Head of caudate nucleus (tissue), 42 donors: ENCODE data around the gene DPF1.
A peak's percentile ranks its signal among the peaks of the same experiment; 100 is the strongest.
"Not testable (repeated sequence)": the region's sequence is repeated elsewhere in the genome, so short reads cannot be mapped to it uniquely, and the experiment has no call there.

ENCODE experiments used
- DNase-seq, 42 donors: peaks; one replicate each; pipeline versions ENCODE4 v3.0.0 to v3.0.0-alpha.2; 2020 to 2021; ENCODE audit warnings: mixed read lengths in 7 of 42
- intact Hi-C: fragments of 100-400 bp; cut with DNase I; formaldehyde crosslinking; loops from one replicate; pipeline ENCODE4 v1.15.0; 2022

Gene DPF1

DNA sequence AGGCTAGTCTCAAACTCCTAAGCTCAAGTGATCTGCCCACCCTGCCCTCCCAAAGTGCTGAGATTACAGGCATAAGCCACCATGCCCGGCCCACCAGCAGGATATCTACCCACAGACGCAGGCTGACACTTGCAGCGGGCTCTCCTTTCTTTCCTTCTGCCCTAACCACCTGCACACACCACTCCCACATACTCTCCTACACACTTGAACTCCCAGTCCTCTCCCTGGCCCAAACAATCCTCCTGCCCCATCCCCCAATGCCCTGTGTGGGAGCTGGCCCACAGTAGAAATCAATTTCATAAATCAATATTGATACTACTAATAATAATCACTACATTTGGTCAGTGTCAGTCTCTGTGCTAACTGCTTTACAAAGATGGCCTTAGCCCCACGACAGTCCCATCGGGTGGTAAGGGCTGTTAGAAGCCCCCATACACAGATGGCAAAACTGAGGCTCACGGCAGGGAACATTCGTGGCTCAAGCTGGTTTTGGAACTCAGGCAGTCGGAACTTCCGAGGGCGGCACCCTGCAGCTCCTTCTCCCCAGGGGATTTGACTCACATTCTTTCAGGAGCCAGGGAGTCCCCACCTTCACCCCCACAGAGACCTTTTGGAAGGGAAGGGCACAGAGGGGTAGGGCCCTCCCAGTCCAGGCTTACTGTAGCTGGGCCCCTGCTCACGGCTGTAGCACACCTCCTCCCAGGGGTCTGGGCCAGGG lies 3.4 kb upstream of the DPF1 start:
- DNase-seq = peak in 5 of 42 donors; percentile 23 to 50 (median 47)
- intact Hi-C loops = loop anchor here (5.0 kb wide), 1 partner anchor 85 kb away; no protein-coding TSS in a partner anchor

DNA sequence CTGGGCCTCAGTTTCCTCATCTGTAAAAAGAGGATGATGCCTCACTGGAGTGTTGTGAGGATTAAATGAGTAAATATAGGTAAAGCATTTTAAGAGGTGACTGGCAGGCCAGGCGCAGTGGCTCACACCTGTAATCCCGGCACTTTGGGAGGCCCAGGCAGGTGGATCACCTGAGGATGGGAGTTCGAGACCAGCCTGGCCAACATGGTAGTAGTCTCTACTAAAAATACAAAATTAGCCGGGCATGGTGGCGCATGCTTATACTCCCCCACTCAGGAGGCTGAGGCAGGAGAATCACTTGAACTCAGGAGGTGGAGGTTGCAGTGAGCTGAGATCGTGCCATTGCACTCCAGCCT lies 819 bp upstream of the DPF1 start:
- not testable (repeated sequence) for DNase-seq
- intact Hi-C loops = loop anchor here (5.0 kb wide), 1 partner anchor 83 kb away; no protein-coding TSS in a partner anchor

GRCh38 chr19:38223617-38224013 lies 407 bp downstream of the DPF1 start:
- intact Hi-C loops = no loop called here
- DNase-seq = peak in 2 of 42 donors; percentile 21 to 45

DNA sequence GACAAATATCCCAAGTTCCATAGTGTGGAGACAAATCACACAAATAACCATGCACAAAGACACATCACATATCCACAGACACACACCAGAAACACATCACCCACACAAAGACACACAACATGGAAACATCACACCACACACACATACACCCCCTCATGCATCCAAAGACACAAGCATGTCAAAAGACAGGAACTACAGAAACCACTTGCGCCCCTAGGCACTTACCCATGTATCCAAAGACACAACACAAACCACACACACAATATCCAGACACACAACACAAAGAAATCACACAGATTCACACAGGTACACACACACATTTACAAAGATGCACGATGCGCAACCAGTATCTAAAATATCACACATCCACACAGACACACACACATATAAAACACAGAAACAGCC lies 901 bp downstream of the DPF1 start:
- DNase-seq = no peak
- intact Hi-C loops = no loop called here

DNA sequence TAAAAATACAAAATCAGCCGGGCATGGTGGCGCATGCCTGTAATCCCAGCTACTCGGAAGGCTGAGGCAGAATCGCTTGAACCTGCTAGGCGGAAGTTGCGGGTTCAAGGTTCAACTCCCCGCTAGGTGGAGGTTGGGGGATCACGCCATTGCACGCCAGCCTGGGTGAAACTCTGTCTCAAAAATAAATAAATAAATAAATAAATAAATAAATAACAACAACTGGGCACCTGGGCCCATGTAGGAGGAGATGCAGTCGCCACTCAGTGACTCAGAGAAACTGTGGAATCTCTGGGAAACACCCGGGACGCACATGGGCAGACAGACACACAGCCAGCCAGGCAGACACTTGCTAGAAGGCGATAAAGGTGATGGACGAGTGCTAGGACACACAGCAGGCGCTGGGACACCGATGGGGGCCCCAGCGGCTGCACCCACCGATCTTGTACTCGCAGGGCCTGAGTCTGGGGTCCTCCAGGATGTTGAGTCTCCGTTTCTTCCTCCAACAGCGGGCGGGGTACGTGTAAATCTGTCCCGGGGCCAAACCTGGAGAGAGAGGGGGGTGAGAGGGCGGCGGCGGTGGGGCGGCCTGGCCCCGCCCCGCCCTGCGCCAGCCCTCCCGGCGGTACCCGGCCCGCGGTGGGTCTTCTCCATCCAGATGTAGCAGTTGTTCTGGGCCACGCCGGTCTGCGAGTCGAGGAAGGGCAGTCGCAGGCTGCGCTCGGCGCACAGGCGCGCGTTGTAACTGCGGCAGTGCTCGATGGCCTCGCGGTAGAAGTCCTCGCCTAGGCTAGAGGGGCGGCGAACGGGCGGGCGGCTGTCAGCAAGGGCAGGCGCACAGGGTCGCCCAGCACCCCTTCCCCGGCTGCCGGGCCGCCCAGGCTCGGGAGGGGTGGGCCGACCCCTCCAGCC lies 1.8 kb downstream of the DPF1 start:
- intact Hi-C loops = no loop called here
- DNase-seq = no peak

- intact Hi-C loops = no loop called here
- no peak for DNase-seq
Measured at GRCh38 chr19:38221421-38221820, 2.6 kb downstream of the DPF1 start.

- DNase-seq = no peak
- intact Hi-C loops = no loop called here
Measured at GRCh38 chr19:38219221-38219620, 4.8 kb downstream of the DPF1 start.

GRCh38 chr19:38218204-38218603 lies 5.8 kb downstream of the DPF1 start:
- DNase-seq = no peak
- intact Hi-C loops = no loop called here

- intact Hi-C loops = no loop called here
- peak in 15 of 42 donors; percentile 8 to 68 (median 41) for DNase-seq
Measured at GRCh38 chr19:38216785-38217641, 7.0 kb downstream of the DPF1 start.

DNA sequence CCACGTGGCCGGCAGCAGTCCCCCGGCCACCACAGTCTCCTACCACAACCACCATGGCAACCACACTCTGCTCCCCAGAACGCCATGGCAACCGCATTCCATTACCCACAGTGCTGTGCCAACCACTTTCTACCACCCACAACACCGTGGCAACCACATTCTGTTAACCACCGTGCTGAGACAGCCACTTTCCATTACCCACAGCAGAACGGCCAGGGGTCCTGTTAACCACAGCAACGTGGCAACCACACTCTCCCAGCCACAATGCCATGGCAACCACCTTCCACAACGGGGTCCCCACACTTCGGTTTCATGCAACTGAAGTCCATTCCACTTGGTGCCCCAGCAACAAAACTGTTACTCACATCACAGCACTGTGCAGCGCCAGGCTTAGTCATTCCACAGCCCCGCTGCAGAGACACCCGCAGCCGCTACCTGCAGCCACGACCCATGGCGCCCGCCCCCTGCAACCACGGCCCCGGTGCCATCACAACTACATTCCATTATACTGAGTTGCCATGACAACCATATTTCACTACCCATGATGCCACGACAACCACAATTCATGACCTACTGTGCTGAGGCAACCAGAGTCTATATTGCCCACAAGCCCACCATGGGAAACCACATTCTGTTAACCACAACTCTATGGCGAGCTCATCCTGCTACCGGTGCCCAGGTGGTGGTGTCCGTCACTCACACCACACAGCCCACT lies 10.0 kb downstream of the DPF1 start:
- DNase-seq = peak in 41 of 42 donors; percentile 44 to 92 (median 73)
- intact Hi-C loops = no loop called here

- DNase-seq = no peak
- intact Hi-C loops = no loop called here
Measured at GRCh38 chr19:38213469-38213868, 10.6 kb downstream of the DPF1 start.

- intact Hi-C loops = no loop called here
- DNase-seq = peak in 20 of 42 donors; percentile 15 to 76 (median 50)
Measured at GRCh38 chr19:38211766-38212165, 12.3 kb downstream of the DPF1 start.

- peak in 23 of 42 donors; percentile 11 to 71 (median 47) for DNase-seq
- intact Hi-C loops = no loop called here
Measured at GRCh38 chr19:38211151-38211591, 12.9 kb downstream of the DPF1 start.

DNA sequence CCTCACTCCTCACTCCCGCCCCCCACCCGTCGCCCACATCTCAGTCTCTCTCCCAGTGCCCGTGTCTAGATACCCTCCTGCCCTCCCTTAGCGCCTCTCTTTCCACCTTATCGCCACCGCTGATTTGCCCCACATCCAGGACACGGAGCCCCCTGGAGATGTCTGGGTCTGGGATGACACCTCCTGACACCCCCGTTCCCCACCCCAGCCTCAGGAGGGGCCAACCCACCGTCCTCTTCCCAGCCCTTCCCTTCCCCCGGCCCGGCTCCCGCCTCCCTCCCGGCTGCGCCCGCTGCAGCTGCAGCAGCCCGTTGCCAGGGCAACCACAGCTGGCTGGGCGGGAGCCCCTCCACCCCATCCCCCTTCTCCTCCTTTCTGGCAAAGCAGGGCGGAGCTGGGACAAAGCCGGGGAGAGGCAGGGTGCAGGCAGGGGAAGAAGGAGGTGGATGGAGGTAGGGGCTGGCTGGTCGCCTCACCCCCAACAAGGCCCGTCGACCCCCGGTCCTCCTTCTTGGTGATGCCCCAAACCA lies 13.5 kb downstream of the DPF1 start:
- DNase-seq = peak; percentile 84 to 96 (median 92)
- intact Hi-C loops = no loop called here

DNA sequence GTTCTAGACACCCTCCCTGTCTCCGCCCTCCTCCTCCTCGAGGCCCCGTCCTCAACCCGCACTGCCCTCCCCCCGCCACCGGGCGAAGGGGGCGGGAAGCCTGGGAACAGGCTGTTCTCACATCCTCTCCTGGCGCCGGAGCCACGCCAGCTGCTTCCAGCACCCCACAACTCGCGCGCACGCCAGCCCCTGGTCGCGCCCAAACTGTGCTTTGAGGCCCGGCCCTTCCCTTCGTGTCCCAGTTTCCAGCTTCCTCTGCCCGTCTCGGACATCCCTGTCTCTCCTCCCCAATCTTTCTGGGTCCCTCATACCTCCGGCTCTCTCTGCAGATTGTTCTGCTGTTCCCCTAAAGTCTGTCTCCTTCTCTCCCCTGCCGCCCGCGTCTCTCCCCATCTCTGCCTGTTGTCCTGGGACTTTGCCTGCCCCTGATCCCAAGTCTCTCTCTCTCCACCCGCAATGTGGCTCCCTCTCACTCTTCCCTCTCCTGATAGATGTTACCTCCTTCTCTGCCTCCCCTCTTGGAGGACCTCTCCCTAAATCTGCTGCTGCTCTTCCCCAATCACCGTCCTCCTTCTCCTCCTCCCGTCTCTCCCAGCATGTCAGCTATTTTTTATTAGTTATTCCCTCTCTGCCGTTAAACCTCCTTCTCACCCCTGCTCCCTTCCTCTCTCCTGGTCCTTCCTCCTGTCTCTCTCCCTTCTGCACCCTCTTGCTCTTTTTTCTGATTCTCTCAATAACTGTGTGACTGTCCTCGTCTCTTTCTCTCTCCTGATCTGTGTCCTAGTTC lies 14.2 kb downstream of the DPF1 start:
- intact Hi-C loops = no loop called here
- peak; percentile 72 to 95 (median 89) for DNase-seq

GRCh38 chr19:38209152-38209551 lies 14.9 kb downstream of the DPF1 start:
- peak in 1 of 42 donors; percentile 11 for DNase-seq
- intact Hi-C loops = no loop called here

- intact Hi-C loops = no loop called here
- no peak for DNase-seq
Measured at GRCh38 chr19:38208571-38208970, 15.5 kb downstream of the DPF1 start.

DNA sequence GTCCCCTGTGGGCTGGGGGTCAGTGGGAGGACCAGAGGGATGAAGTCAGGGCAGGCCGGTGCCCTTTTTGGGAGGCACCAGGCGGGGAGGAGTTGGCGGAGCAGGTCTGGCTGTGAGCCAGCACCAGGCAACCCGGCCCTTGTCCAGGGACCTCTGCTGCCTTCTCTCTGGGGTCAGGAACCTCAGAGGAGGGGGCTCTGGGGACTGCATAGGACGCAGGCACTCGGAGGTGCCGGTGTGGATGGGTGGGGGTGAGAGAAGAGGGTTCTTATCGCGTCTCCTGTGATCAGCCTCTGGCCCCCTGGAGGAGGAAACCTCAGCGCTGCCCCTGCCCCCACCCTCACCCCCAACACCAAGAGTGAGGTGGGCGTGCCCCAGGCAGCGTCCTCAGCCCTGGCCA lies 16.5 kb downstream of the DPF1 start:
- no peak for DNase-seq
- intact Hi-C loops = no loop called here
